ENCODE measurements around the gene SIGLECL1.

Gene SIGLECL1

GRCh38 chr19:51250786-51251467, at the start of gene SIGLECL1:
Gene SIGLECL1, plus strand, starts transcription at chr19:51251080. Its CDS starts 12,993 bp downstream, at chr19:51264073.
- Histone ChIP-seq H4K20me1 (ENCODE audit: low read depth, low read length) (no peaks in the 10 kb centered on the region), H3K4me2 (ENCODE audit: low read depth, low read length, poor library complexity, severe bottlenecking) (no peak within 1 kb of the TSS), H3K36me3 (ENCODE audit: low read length) (no peaks in the 10 kb centered on the region), H2AFZ (ENCODE audit: low read depth, low read length, severe bottlenecking) (no peak within 1 kb of the TSS), H3F3A (ENCODE audit: insufficient read depth) (no peaks in the 10 kb centered on the region), H3K4me3 (ENCODE audit: insufficient read depth, low read length, poor library complexity, severe bottlenecking) (no peak within 1 kb of the TSS), H3K79me2 (ENCODE audit: insufficient read depth, low read length) (no peaks in the 10 kb centered on the region), H3K9me3 (ENCODE audit: insufficient read depth, low read length) (no peaks in the 10 kb centered on the region), H3K9ac (ENCODE audit: low read length) (no peak within 1 kb of the TSS), H3K9me2 (replicated peaks; ENCODE audit: insufficient read depth, low read length) (no peaks in the 10 kb centered on the region), H3K27ac (ENCODE audit: low read depth, low read length) (no peak within 1 kb of the TSS), H3K27me3 (ENCODE audit: low read length) (no peaks in the 10 kb centered on the region)
- TF ChIP-seq EZH2phosphoT487 (conservative IDR thresholded peaks at IDR 0.05; ENCODE audit: low read length): no peak
- TF ChIP-seq CTCF (IDR thresholded peaks at IDR 0.05; ENCODE audit: insufficient read depth, low read length, poor library complexity, severe bottlenecking): no peak

- no peaks in the 10 kb centered on the region for H4K20me1 ChIP-seq (ENCODE audit: low read depth, low read length)
- H3K27ac ChIP-seq (ENCODE audit: low read depth, low read length): no peak overlapping the region
- no peak overlapping the region for H3K9ac ChIP-seq (ENCODE audit: low read length)
- no peaks in the 10 kb centered on the region for H3K9me3 ChIP-seq (ENCODE audit: insufficient read depth, low read length)
- H3F3A ChIP-seq (ENCODE audit: insufficient read depth): no peaks in the 10 kb centered on the region
- no peak overlapping the region for H3K4me2 ChIP-seq (ENCODE audit: low read depth, low read length, poor library complexity, severe bottlenecking)
- H2AFZ ChIP-seq (ENCODE audit: low read depth, low read length, severe bottlenecking): no peak overlapping the region
- TF ChIP-seq EZH2phosphoT487 (conservative IDR thresholded peaks at IDR 0.05; ENCODE audit: low read length): no peak
- no peak for TF ChIP-seq CTCF (IDR thresholded peaks at IDR 0.05; ENCODE audit: insufficient read depth, low read length, poor library complexity, severe bottlenecking)
- no peaks in the 10 kb centered on the region for H3K27me3 ChIP-seq (ENCODE audit: low read length)
- H3K79me2 ChIP-seq (ENCODE audit: insufficient read depth, low read length): no peaks in the 10 kb centered on the region
- H3K36me3 ChIP-seq (ENCODE audit: low read length): no peaks in the 10 kb centered on the region
- no peaks in the 10 kb centered on the region for H3K9me2 ChIP-seq (replicated peaks; ENCODE audit: insufficient read depth, low read length)
- H3K4me3 ChIP-seq (ENCODE audit: insufficient read depth, low read length, poor library complexity, severe bottlenecking): no peak overlapping the region
These were observed 49.2 kb upstream of the SIGLECL1 start for GRCh38 chr19:51201712-51202111.

GRCh38 chr19:51203916-51204315, 47.0 kb upstream of the SIGLECL1 start:
- Histone ChIP-seq H3K27ac (ENCODE audit: low read depth, low read length) (no peak overlapping the region), H3K9me3 (ENCODE audit: insufficient read depth, low read length) (no peaks in the 10 kb centered on the region), H4K20me1 (ENCODE audit: low read depth, low read length) (no peaks in the 10 kb centered on the region), H3K36me3 (ENCODE audit: low read length) (no peaks in the 10 kb centered on the region), H3F3A (ENCODE audit: insufficient read depth) (no peaks in the 10 kb centered on the region), H2AFZ (ENCODE audit: low read depth, low read length, severe bottlenecking) (no peak overlapping the region), H3K4me3 (ENCODE audit: insufficient read depth, low read length, poor library complexity, severe bottlenecking) (no peak overlapping the region), H3K27me3 (ENCODE audit: low read length) (no peaks in the 10 kb centered on the region), H3K4me2 (ENCODE audit: low read depth, low read length, poor library complexity, severe bottlenecking) (no peak overlapping the region), H3K9ac (ENCODE audit: low read length) (no peak overlapping the region), H3K9me2 (replicated peaks; ENCODE audit: insufficient read depth, low read length) (no peaks in the 10 kb centered on the region), H3K79me2 (ENCODE audit: insufficient read depth, low read length) (no peaks in the 10 kb centered on the region)
- no peak for TF ChIP-seq CTCF (IDR thresholded peaks at IDR 0.05; ENCODE audit: insufficient read depth, low read length, poor library complexity, severe bottlenecking)
- no peak for TF ChIP-seq EZH2phosphoT487 (conservative IDR thresholded peaks at IDR 0.05; ENCODE audit: low read length)
